OCI-LY7 (cell line): ENCODE measurements around the gene S100PBP. TPM values are rescaled to one million over a fixed set of nuclear protein-coding genes. Genes with fewer than 3 reads are reported as not detected.
A peak's percentile ranks its signal among the peaks of the same experiment; 100 is the strongest.

Experiments used
- BruUV-seq: library from RNA; stranded (reverse); fragments of 400-500 nt; replicated peaks from 2 replicates; lab custom pipeline; 2021; lab: Mats Ljungman, UMichigan
- CTCF ChIA-PET: fragments of 300-600 bp; sonication (Branson Sonifier 250); formaldehyde crosslinking; loops from one replicate; lab custom pipeline; 2022; ENCODE audit warnings: antibody characterized with exemption; ENCODE audit not compliant: unreplicated experiment; lab: Charles Lee
- POLR2A ChIA-PET: fragments of 300-600 bp; sonication (Branson Sonifier 250); formaldehyde crosslinking; loops from one replicate; lab custom pipeline; 2022; ENCODE audit warnings: antibody characterized with exemption; lab: Charles Lee
- DNase-seq: peaks from one replicate; pipeline ENCODE4 v3.0.0-alpha.2; 2015; ENCODE audit warnings: low spot score
- H2AFZ ChIP-seq: fragments of 200-600 bp; sonication (generic), shearing (Covaris generic); 2 replicates; pipeline ENCODE4 v1.6.1; 2014; ENCODE audit warnings: mild to moderate bottlenecking, antibody characterized with exemption, low read length, moderate library complexity
- H3K27ac ChIP-seq: fragments of 200-600 bp; sonication (generic); 2 replicates; pipeline ENCODE4 v1.5.1; 2014; ENCODE audit warnings: mixed run types, low read depth, mild to moderate bottlenecking, moderate library complexity, low read length, inconsistent platforms; ENCODE audit not compliant: poor library complexity, severe bottlenecking
- H3K36me3 ChIP-seq: fragments of 200-600 bp; sonication (generic); 2 replicates; pipeline ENCODE4 v1.6.1; 2014; ENCODE audit warnings: mild to moderate bottlenecking, antibody characterized with exemption, low read length, moderate library complexity, mixed read lengths; ENCODE audit not compliant: insufficient read depth
- H3K4me1 ChIP-seq: fragments of 200-600 bp; sonication (generic); 2 replicates; pipeline ENCODE4 v1.5.1; 2014; ENCODE audit warnings: mild to moderate bottlenecking, low read length; ENCODE audit not compliant: insufficient read depth, poor library complexity, severe bottlenecking
- H3K4me2 ChIP-seq: fragments of 200-600 bp; sonication (generic); 2 replicates; pipeline ENCODE4 v1.6.1; 2014; ENCODE audit warnings: mild to moderate bottlenecking, low read length
- H3K4me3 ChIP-seq: fragments of 200-600 bp; sonication (generic); 2 replicates; pipeline ENCODE4 v1.5.1; 2014; ENCODE audit warnings: mild to moderate bottlenecking, low read depth, low read length; ENCODE audit not compliant: poor library complexity, severe bottlenecking
- H3K79me2 ChIP-seq: fragments of 200-600 bp; sonication (generic); 2 replicates; pipeline ENCODE4 v1.6.1; 2016; ENCODE audit warnings: low read depth, mild to moderate bottlenecking, low read length, moderate library complexity, mixed read lengths; ENCODE audit not compliant: insufficient read depth
- H3K9me2 ChIP-seq: fragments of 200-600 bp; sonication (generic); 2 replicates; pipeline ENCODE4 v1.6.1; 2016; ENCODE audit warnings: mild to moderate bottlenecking, low read length, mixed read lengths; ENCODE audit not compliant: insufficient read depth
- H3K9me3 ChIP-seq: fragments of 200-600 bp; sonication (generic); 2 replicates; pipeline ENCODE4 v1.6.1; 2014; ENCODE audit warnings: mild to moderate bottlenecking, mixed run types, low read length, mixed read lengths
- H4K20me1 ChIP-seq: fragments of 200-600 bp; sonication (generic); 2 replicates; pipeline ENCODE4 v1.6.1; 2014; ENCODE audit warnings: mild to moderate bottlenecking, antibody characterized with exemption, low read length, moderate library complexity, mixed read lengths; ENCODE audit not compliant: insufficient read depth
- CTCF ChIP-seq: fragments of 200-600 bp; sonication (generic); conservative IDR thresholded peaks from 2 replicates; pipeline ENCODE4 v1.5.1; 2014; ENCODE audit warnings: mild to moderate bottlenecking, antibody characterized with exemption, low read length, moderate library complexity, mixed read lengths
- EZH2phosphoT487 ChIP-seq: fragments of 200-600 bp; sonication (generic); IDR thresholded peaks from 2 replicates; pipeline ENCODE4 v1.6.1; 2018; ENCODE audit warnings: low read depth, borderline replicate concordance, mild to moderate bottlenecking, mixed run types, antibody characterized with exemption, low read length, moderate library complexity, mixed read lengths
- intact Hi-C: fragments of 100-400 bp; cut with micrococcal nuclease; formaldehyde crosslinking; loops from one replicate; pipeline ENCODE4 v1.10.0; 2022; ENCODE audit not compliant: unreplicated experiment
- total RNA-seq, 2 experiments: library from RNA; depleted of rRNA in 1 of 2; stranded (reverse); fragments of >200 nt in 1 of 2; shearing (Covaris generic) in 1 of 2; gene quantifications; 2 replicates each; pipeline ENCODE4 v1.2.3, GENCODE V29; 2014 to 2022

The S100PBP gene
- total RNA-seq, 2 experiments from 2014 or later: 72.1 to 136 TPM

DNA sequence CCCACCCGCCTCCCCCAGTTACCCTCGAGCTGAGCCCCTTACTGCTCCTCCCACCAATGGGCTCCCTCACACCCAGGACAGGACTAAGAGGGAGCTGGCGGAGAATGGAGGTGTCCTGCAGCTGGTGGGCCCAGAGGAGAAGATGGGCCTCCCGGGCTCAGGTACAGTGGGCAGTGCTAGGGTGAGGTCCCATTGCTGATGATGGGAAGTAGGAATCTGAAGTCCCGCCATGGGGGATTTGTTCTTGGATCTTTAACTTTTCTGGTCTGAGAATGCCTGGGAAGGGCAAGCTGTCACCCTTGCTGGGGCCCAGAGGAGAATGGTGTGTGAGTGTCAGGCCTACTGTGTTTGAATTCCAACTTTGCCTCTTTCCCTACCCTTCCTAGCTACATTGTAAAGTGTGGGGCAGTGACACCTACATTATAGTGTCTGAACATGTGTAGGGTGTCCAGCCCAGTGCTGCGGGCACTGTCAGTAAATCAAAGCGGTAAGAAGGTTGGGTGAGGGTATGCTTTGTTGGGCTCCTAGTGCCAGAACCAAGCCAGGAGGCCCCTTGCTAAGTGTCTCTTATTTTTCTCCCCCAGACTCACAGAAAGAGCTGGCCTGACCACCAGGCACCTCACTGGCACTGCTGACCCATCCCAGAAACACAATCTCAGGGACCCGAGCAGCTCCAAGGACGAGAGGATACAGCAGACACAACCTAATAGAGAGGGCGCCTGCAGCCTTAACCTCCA lies 45.0 kb upstream of the S100PBP start:
- intact Hi-C loops: loop anchor here (1.0 to 5.0 kb wide), 3 partner anchors 60 to 325 kb away; no protein-coding TSS in a partner anchor

DNA sequence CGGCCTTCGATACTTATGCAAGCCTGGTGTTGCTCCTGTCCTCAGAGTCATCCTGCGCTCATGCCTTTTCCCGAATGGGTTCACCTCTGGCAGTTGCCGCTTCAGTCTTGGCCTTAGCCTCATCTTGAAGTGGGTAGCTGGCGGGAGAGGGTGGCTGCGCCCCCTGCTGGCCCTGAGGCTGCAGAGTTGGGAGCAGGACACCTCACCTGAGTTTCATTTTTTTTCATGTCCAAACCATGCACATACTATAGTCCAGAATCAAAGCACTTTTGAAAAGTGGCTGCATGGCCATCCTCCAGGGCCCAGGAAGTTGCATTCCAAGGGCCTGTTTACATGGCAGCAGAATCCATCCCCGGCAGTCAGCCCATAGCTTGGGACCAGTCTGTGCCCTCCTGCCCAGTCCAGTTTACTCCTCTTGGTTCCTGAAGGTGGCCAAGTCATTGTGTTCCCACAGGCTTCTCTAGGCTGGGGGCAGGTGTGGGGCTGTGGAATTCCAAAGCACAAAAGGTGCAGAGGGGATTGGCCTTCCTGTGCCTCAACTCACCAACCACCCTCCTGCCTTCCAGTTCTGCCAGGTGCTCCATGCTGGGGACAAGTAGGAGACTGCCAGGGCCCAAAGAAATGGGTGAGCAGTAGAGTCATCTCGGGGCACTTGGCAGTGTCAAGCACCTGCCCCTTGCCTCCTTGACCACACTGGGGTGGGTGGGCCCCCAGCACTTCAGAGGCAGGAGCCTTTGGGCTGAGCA lies 44.3 kb upstream of the S100PBP start:
- H3K9me3 ChIP-seq: no peaks in the 10 kb centered on the region
- H3K27ac ChIP-seq: peak overlapping the region; percentile 15
- peak; percentile 75 for DNase-seq
- H3K4me1 ChIP-seq: no peaks in the 10 kb centered on the region
- H4K20me1 ChIP-seq: no peaks in the 10 kb centered on the region
- intact Hi-C loops: loop anchor here (1.0 to 5.0 kb wide), 3 partner anchors 61 to 326 kb away; no protein-coding TSS in a partner anchor
- H3K9me2 ChIP-seq: no peaks in the 10 kb centered on the region
- TF ChIP-seq CTCF: peak; percentile 99
- TF ChIP-seq EZH2phosphoT487: no peak
- no peak overlapping the region for H2AFZ ChIP-seq
- H3K4me2 ChIP-seq: no peak overlapping the region
- ChIA-PET CTCF (interaction anchor here (1.0 to 1.2 kb wide), 2 partner anchors 49 to 61 kb away, joined by 3 to 5 read pairs; no protein-coding TSS in a partner anchor), POLR2A (interaction anchor here (1.1 to 1.2 kb wide), 2 partner anchors 10 to 45 kb away, joined by 3 to 4 read pairs; no protein-coding TSS in a partner anchor)
- no TSS peak for BruUV-seq
- H3K36me3 ChIP-seq: peaks cover 55% of the 10 kb centered on the region
- H3K79me2 ChIP-seq: no peaks in the 10 kb centered on the region
- H3K4me3 ChIP-seq: no peak overlapping the region

More for the DNA sequence above, 45.0 kb upstream of the S100PBP start:
- Histone ChIP-seq H2AFZ (no peak overlapping the region), H3K27ac (no peak overlapping the region), H3K36me3 (peaks cover 48% of the 10 kb centered on the region), H3K79me2 (no peaks in the 10 kb centered on the region), H4K20me1 (no peaks in the 10 kb centered on the region), H3K4me2 (no peak overlapping the region), H3K9me2 (no peaks in the 10 kb centered on the region), H3K4me3 (no peak overlapping the region), H3K9me3 (no peaks in the 10 kb centered on the region), H3K4me1 (no peaks in the 10 kb centered on the region)
- TF ChIP-seq EZH2phosphoT487: no peak
- CTCF ChIA-PET: interaction anchor here (1.0 to 1.2 kb wide), 2 partner anchors 50 to 60 kb away, joined by 3 to 5 read pairs; no protein-coding TSS in a partner anchor
- DNase-seq: no peak
- POLR2A ChIA-PET: interaction anchor here (1.1 to 1.2 kb wide), 2 partner anchors 11 to 46 kb away, joined by 3 to 4 read pairs; no protein-coding TSS in a partner anchor
- BruUV-seq: no TSS peak

GRCh38 chr1:32773764-32774463 lies 43.5 kb upstream of the S100PBP start:
- DNase-seq: no peak
- Histone ChIP-seq H3K4me2 (no peak overlapping the region), H3K4me3 (no peak overlapping the region), H2AFZ (no peak overlapping the region), H4K20me1 (no peaks in the 10 kb centered on the region), H3K4me1 (no peaks in the 10 kb centered on the region), H3K79me2 (no peaks in the 10 kb centered on the region), H3K36me3 (peaks cover 61% of the 10 kb centered on the region), H3K9me3 (no peaks in the 10 kb centered on the region), H3K9me2 (no peaks in the 10 kb centered on the region), H3K27ac (peak overlapping the region; percentile 15)
- POLR2A ChIA-PET: interaction anchor here (1.2 kb wide), 1 partner anchor 10 kb away, joined by 3 read pairs; no protein-coding TSS in a partner anchor
- CTCF ChIA-PET: interaction anchor here (1.0 kb wide), 1 partner anchor 48 kb away, joined by 3 read pairs; no protein-coding TSS in a partner anchor
- intact Hi-C loops: loop anchor here (1.0 to 5.0 kb wide), 3 partner anchors 62 to 327 kb away; no protein-coding TSS in a partner anchor
- no peak for TF ChIP-seq CTCF
- TF ChIP-seq EZH2phosphoT487: no peak
- no TSS peak for BruUV-seq
